ENCODE results near the gene PLEKHA7. TPM values are rescaled to one million over a fixed set of nuclear protein-coding genes. Genes with fewer than 3 reads are reported as not detected.

PLEKHA7 gene
- total RNA-seq, 1 experiment from 2014 or later: not detected

- no peak overlapping the region for H3K27ac ChIP-seq
- H3K27me3 ChIP-seq: no peaks in the 10 kb centered on the region
- no peak for DNase-seq
- H3K36me3 ChIP-seq: no peaks in the 10 kb centered on the region
- no peak overlapping the region for H3K4me3 ChIP-seq
- H3K4me1 ChIP-seq: no peaks in the 10 kb centered on the region
- H3K9me3 ChIP-seq (replicated peaks): no peaks in the 10 kb centered on the region
These were observed 57.6 kb downstream of the PLEKHA7 start for GRCh38 chr11:16956538-16957153.

GRCh38 chr11:16953663-16954062 lies 60.6 kb downstream of the PLEKHA7 start:
- Histone ChIP-seq H3K4me1 (no peaks in the 10 kb centered on the region), H3K27me3 (no peaks in the 10 kb centered on the region), H3K4me3 (no peak overlapping the region), H3K36me3 (no peaks in the 10 kb centered on the region), H3K9me3 (replicated peaks) (no peaks in the 10 kb centered on the region), H3K27ac (no peak overlapping the region)
- DNase-seq: no peak

GRCh38 chr11:16946477-16947282 lies 67.5 kb downstream of the PLEKHA7 start:
- Histone ChIP-seq H3K9me3 (replicated peaks) (no peaks in the 10 kb centered on the region), H3K27ac (no peak overlapping the region), H3K27me3 (no peaks in the 10 kb centered on the region), H3K36me3 (no peaks in the 10 kb centered on the region), H3K4me3 (no peak overlapping the region), H3K4me1 (no peaks in the 10 kb centered on the region)
- DNase-seq: no peak

GRCh38 chr11:16945671-16946469 lies 68.3 kb downstream of the PLEKHA7 start:
- H3K27ac ChIP-seq: no peak overlapping the region
- H3K36me3 ChIP-seq: no peaks in the 10 kb centered on the region
- H3K9me3 ChIP-seq (replicated peaks): no peaks in the 10 kb centered on the region
- no peaks in the 10 kb centered on the region for H3K27me3 ChIP-seq
- H3K4me1 ChIP-seq: no peaks in the 10 kb centered on the region
- H3K4me3 ChIP-seq: no peak overlapping the region
- peak; percentile 77 to 86 for DNase-seq

- Histone ChIP-seq H3K4me1 (no peaks in the 10 kb centered on the region), H3K9me3 (replicated peaks) (no peaks in the 10 kb centered on the region), H3K27me3 (no peaks in the 10 kb centered on the region), H3K4me3 (no peak overlapping the region), H3K27ac (no peak overlapping the region), H3K36me3 (no peaks in the 10 kb centered on the region)
- DNase-seq: no peak
These were observed 71.3 kb downstream of the PLEKHA7 start for GRCh38 chr11:16942911-16943310.

- DNase-seq: peak in 1 of 2 experiments; percentile 10
These were observed 71.9 kb downstream of the PLEKHA7 start for GRCh38 chr11:16942342-16942741.

GRCh38 chr11:16941935-16942334 lies 72.3 kb downstream of the PLEKHA7 start:
- H3K36me3 ChIP-seq: no peaks in the 10 kb centered on the region
- DNase-seq: no peak
- no peaks in the 10 kb centered on the region for H3K9me3 ChIP-seq (replicated peaks)
- H3K4me1 ChIP-seq: peaks cover 4% of the 10 kb centered on the region
- H3K27ac ChIP-seq: no peak overlapping the region
- no peaks in the 10 kb centered on the region for H3K27me3 ChIP-seq
- no peak overlapping the region for H3K4me3 ChIP-seq

More at GRCh38 chr11:16942342-16942741, 71.9 kb downstream of the PLEKHA7 start:
- no peak overlapping the region for H3K4me3 ChIP-seq
- no peak overlapping the region for H3K27ac ChIP-seq
- H3K36me3 ChIP-seq: no peaks in the 10 kb centered on the region
- no peaks in the 10 kb centered on the region for H3K27me3 ChIP-seq
- no peaks in the 10 kb centered on the region; the same call in 1 of the 2 replicates for H3K4me1 ChIP-seq
- H3K9me3 ChIP-seq (replicated peaks): no peaks in the 10 kb centered on the region

- Histone ChIP-seq H3K4me1 (peaks cover 17% of the 10 kb centered on the region), H3K36me3 (no peaks in the 10 kb centered on the region), H3K4me3 (no peak overlapping the region), H3K27ac (no peak overlapping the region), H3K27me3 (no peaks in the 10 kb centered on the region), H3K9me3 (replicated peaks) (no peaks in the 10 kb centered on the region)
- no peak for DNase-seq
These were observed 76.2 kb downstream of the PLEKHA7 start for GRCh38 chr11:16938061-16938460.

GRCh38 chr11:16936643-16937042 lies 77.6 kb downstream of the PLEKHA7 start:
- H3K27ac ChIP-seq: peak overlapping the region; percentile 5; the same call in 1 of the 2 replicates
- H3K4me1 ChIP-seq: peaks cover 17% of the 10 kb centered on the region
- H3K27me3 ChIP-seq: no peaks in the 10 kb centered on the region
- no peak overlapping the region for H3K4me3 ChIP-seq
- DNase-seq: peak; percentile 61 to 79
- H3K36me3 ChIP-seq: no peaks in the 10 kb centered on the region
- H3K9me3 ChIP-seq (replicated peaks): no peaks in the 10 kb centered on the region

- peak; percentile 41 to 75 for DNase-seq
- Histone ChIP-seq H3K36me3 (no peaks in the 10 kb centered on the region), H3K4me3 (no peak overlapping the region), H3K27me3 (no peaks in the 10 kb centered on the region), H3K9me3 (replicated peaks) (no peaks in the 10 kb centered on the region), H3K27ac (no peak overlapping the region), H3K4me1 (peaks cover 17% of the 10 kb centered on the region)
These were observed 78.5 kb downstream of the PLEKHA7 start for GRCh38 chr11:16935518-16936302.

- Histone ChIP-seq H3K27me3 (no peaks in the 10 kb centered on the region), H3K27ac (no peak overlapping the region), H3K4me3 (no peak overlapping the region), H3K9me3 (replicated peaks) (no peaks in the 10 kb centered on the region), H3K36me3 (no peaks in the 10 kb centered on the region), H3K4me1 (peaks cover 17% of the 10 kb centered on the region)
- DNase-seq: no peak
These were observed 80.2 kb downstream of the PLEKHA7 start for GRCh38 chr11:16933756-16934603.

- peaks cover 17% of the 10 kb centered on the region for H3K4me1 ChIP-seq
These were observed 80.9 kb downstream of the PLEKHA7 start for GRCh38 chr11:16933291-16933690.

GRCh38 chr11:16928044-16928443 lies 86.2 kb downstream of the PLEKHA7 start:
- Histone ChIP-seq H3K4me3 (no peak overlapping the region), H3K27ac (no peak overlapping the region), H3K4me1 (peaks cover 3% of the 10 kb centered on the region; the same call in 1 of the 2 replicates), H3K36me3 (no peaks in the 10 kb centered on the region), H3K27me3 (peaks cover 22% of the 10 kb centered on the region), H3K9me3 (replicated peaks) (no peaks in the 10 kb centered on the region)
- no peak for DNase-seq

More at GRCh38 chr11:16933291-16933690, 80.9 kb downstream of the PLEKHA7 start:
- H3K27ac ChIP-seq: no peak overlapping the region
- DNase-seq: no peak
- no peaks in the 10 kb centered on the region for H3K27me3 ChIP-seq
- H3K9me3 ChIP-seq (replicated peaks): no peaks in the 10 kb centered on the region
- no peak overlapping the region for H3K4me3 ChIP-seq
- H3K36me3 ChIP-seq: no peaks in the 10 kb centered on the region

Measured in SJCRH30 (cell line).